H1 (cell line): Measurements from ENCODE around the gene PTRH1. TPM values are rescaled to one million over a fixed set of nuclear protein-coding genes. Genes with fewer than 3 reads are reported as not detected.

Source experiments
- CTCF ChIA-PET: fragments of 300-600 bp; sonication (Branson Sonifier 250); formaldehyde crosslinking; loops from one replicate; lab custom pipeline; 2021; ENCODE audit not compliant: partially characterized antibody; lab: Charles Lee
- POLR2A ChIA-PET: fragments of 300-600 bp; sonication (Branson Sonifier 250); formaldehyde crosslinking; loops from one replicate; lab custom pipeline; 2021; ENCODE audit warnings: inconsistent platforms; ENCODE audit not compliant: partially characterized antibody; lab: Charles Lee
- DNase-seq, 2 experiments: peaks; one replicate each; pipeline versions ENCODE4 v3.0.0 to v3.0.0-alpha.2; 2010 to 2022; ENCODE audit warnings: low spot score in 2 of 2, low read depth in 1 of 2, mixed read lengths in 1 of 2
- FAIRE-seq: peaks from 2 replicates; lab custom pipeline; 2011; peaks lifted over from hg19 to GRCh38; lab: Jason Lieb, UNC
- H2AFZ ChIP-seq: 2 replicates; pipeline ENCODE4 v1.8.1; 2012; ENCODE audit warnings: low read length, inconsistent platforms
- H2AK5ac ChIP-seq: 2 replicates; pipeline ENCODE4 v1.6.1; 2013; ENCODE audit warnings: low read depth, low read length
- H2BK120ac ChIP-seq: replicated peaks from 2 replicates; pipeline ENCODE3; 2013; ENCODE audit warnings: low read depth, low read length, inconsistent platforms
- H2BK12ac ChIP-seq: 2 replicates; pipeline ENCODE4 v1.6.1; 2013; ENCODE audit warnings: low read depth, low read length
- H2BK15ac ChIP-seq: 2 replicates; pipeline ENCODE4 v1.6.1; 2013; ENCODE audit warnings: low read length
- H2BK20ac ChIP-seq: 2 replicates; pipeline ENCODE4 v1.6.1; 2013; ENCODE audit warnings: low read length
- H2BK5ac ChIP-seq: 2 replicates; pipeline ENCODE4 v1.6.1; 2013; ENCODE audit warnings: low read depth, low read length
- H3K14ac ChIP-seq: 2 replicates; pipeline ENCODE4 v1.6.1; 2013; ENCODE audit warnings: inconsistent platforms; ENCODE audit not compliant: insufficient read length
- H3K18ac ChIP-seq: 2 replicates; pipeline ENCODE4 v1.6.1; 2013; ENCODE audit warnings: low read length; ENCODE audit errors: extremely low read depth
- H3K23ac ChIP-seq: 2 replicates; pipeline ENCODE4 v1.6.1; 2013; ENCODE audit warnings: inconsistent platforms; ENCODE audit not compliant: insufficient read length
- H3K23me2 ChIP-seq: 2 replicates; pipeline ENCODE4 v1.6.1; 2013; ENCODE audit warnings: low read depth, low read length
- H3K27ac ChIP-seq: 2 replicates; pipeline ENCODE4 v1.6.1; 2011; ENCODE audit warnings: low read depth, low read length, inconsistent platforms
- H3K27me3 ChIP-seq, 4 experiments: replicated peaks in 1 of 4; 1 replicate in 1 of 4; 2 replicates in 3 of 4; pipeline versions ENCODE4 v1.6.1 to v1.8.1; 2011 to 2013; ENCODE audit warnings: low read length in 3 of 4, mild to moderate bottlenecking in 3 of 4, inconsistent platforms in 2 of 4, mixed read lengths in 2 of 4, moderate library complexity in 1 of 4; ENCODE audit not compliant: control insufficient read depth in 3 of 4, insufficient read depth in 3 of 4; ENCODE audit errors: extremely low read depth in 1 of 4
- H3K36me3 ChIP-seq, 4 experiments: 2 replicates each; pipeline versions ENCODE4 v1.6.1 to v1.8.1; 2011 to 2013; ENCODE audit warnings: mild to moderate bottlenecking in 4 of 4, low read length in 3 of 4, moderate library complexity in 2 of 4, control low read depth in 1 of 4, inconsistent platforms in 1 of 4; ENCODE audit not compliant: insufficient read depth in 4 of 4, control insufficient read depth in 2 of 4
- H3K4ac ChIP-seq: replicated peaks from 2 replicates; pipeline ENCODE3; 2013; ENCODE audit warnings: low read length, low read depth, mixed read lengths, inconsistent platforms; ENCODE audit not compliant: insufficient read length
- H3K4me1 ChIP-seq, 4 experiments: replicated peaks in 1 of 4; 1 replicate in 1 of 4; 2 replicates in 3 of 4; pipeline versions ENCODE4 v1.6.1 to v1.8.1; 2011 to 2013; ENCODE audit warnings: low read length in 3 of 4, inconsistent platforms in 2 of 4, mixed read lengths in 1 of 4; ENCODE audit not compliant: insufficient read depth in 4 of 4, control insufficient read depth in 3 of 4
- H3K4me2 ChIP-seq, 2 experiments: 2 replicates each; pipeline versions ENCODE4 v1.6.1 to v1.8.1; 2011 to 2013; ENCODE audit warnings: low read depth in 2 of 2, low read length in 2 of 2, control low read depth in 1 of 2, inconsistent platforms in 1 of 2, mild to moderate bottlenecking in 1 of 2; ENCODE audit not compliant: insufficient read depth in 1 of 2
- H3K4me3 ChIP-seq, 4 experiments: fragments of 200-600, 300-600 bp in 1 of 4; sonication (generic), shearing (Covaris generic), sonication (Bioruptor Twin) in 1 of 4; 2 replicates each; pipeline versions ENCODE4 v1.5.1 to v1.8.1; 2011 to 2016; ENCODE audit warnings: low read length in 4 of 4, low read depth in 3 of 4, control low read depth in 2 of 4, inconsistent platforms in 2 of 4, mild to moderate bottlenecking in 2 of 4, mixed read lengths in 1 of 4, moderate library complexity in 1 of 4; ENCODE audit not compliant: insufficient read depth in 2 of 4; ENCODE audit errors: extremely low read depth in 1 of 4
- H3K56ac ChIP-seq: replicated peaks from 2 replicates; pipeline ENCODE3; 2013; ENCODE audit warnings: low read depth, mild to moderate bottlenecking, mixed read lengths, low read length, inconsistent platforms; ENCODE audit not compliant: insufficient read length
- H3K79me1 ChIP-seq: 2 replicates; pipeline ENCODE4 v1.6.1; 2013; ENCODE audit warnings: low read depth, low read length, control low read depth
- H3K79me2 ChIP-seq, 2 experiments: 2 replicates each; pipeline versions ENCODE4 v1.6.1 to v1.8.1; 2012 to 2013; ENCODE audit warnings: low read length in 2 of 2, mild to moderate bottlenecking in 2 of 2, inconsistent platforms in 1 of 2; ENCODE audit not compliant: insufficient read depth in 2 of 2, control insufficient read depth in 1 of 2
- H3K9ac ChIP-seq, 4 experiments: replicated peaks in 1 of 4; 1 replicate in 1 of 4; 2 replicates in 3 of 4; pipeline versions ENCODE4 v1.6.1 to v1.8.1; 2011 to 2013; ENCODE audit warnings: low read depth in 3 of 4, low read length in 3 of 4, control low read depth in 2 of 4, mild to moderate bottlenecking in 2 of 4, moderate library complexity in 2 of 4, inconsistent platforms in 1 of 4; ENCODE audit errors: extremely low read depth in 1 of 4
- H3K9me3 ChIP-seq, 2 experiments: 2 replicates each; pipeline versions ENCODE4 v1.6.1 to v1.8.1; 2012 to 2013; ENCODE audit warnings: mild to moderate bottlenecking in 2 of 2, moderate library complexity in 2 of 2, control low read depth in 1 of 2, inconsistent platforms in 1 of 2, low read depth in 1 of 2, low read length in 1 of 2, mixed read lengths in 1 of 2; ENCODE audit not compliant: insufficient read depth in 2 of 2
- H4K20me1 ChIP-seq, 2 experiments: replicated peaks in 1 of 2; 2 replicates each; pipeline versions ENCODE3 to v1.8.1; 2011 to 2013; ENCODE audit warnings: inconsistent platforms in 2 of 2, low read length in 2 of 2, mild to moderate bottlenecking in 1 of 2; ENCODE audit not compliant: insufficient read depth in 2 of 2, control insufficient read depth in 1 of 2
- H4K5ac ChIP-seq: 2 replicates; pipeline ENCODE4 v1.6.1; 2013; ENCODE audit warnings: low read length, low read depth, mixed read lengths, inconsistent platforms; ENCODE audit not compliant: insufficient read length
- H4K8ac ChIP-seq: 2 replicates; pipeline ENCODE4 v1.8.0; 2013; ENCODE audit warnings: mild to moderate bottlenecking, moderate library complexity, low read length, inconsistent platforms; ENCODE audit not compliant: insufficient read depth; ENCODE audit errors: extremely low read depth
- H4K91ac ChIP-seq: replicated peaks from 2 replicates; pipeline ENCODE3; 2013; ENCODE audit warnings: low read length, mixed read lengths, inconsistent platforms; ENCODE audit not compliant: insufficient read length
- CEBPB ChIP-seq: IDR thresholded peaks from 2 replicates; pipeline ENCODE4 v1.6.1; 2012; ENCODE audit warnings: low read depth, low read length
- SRF ChIP-seq: IDR thresholded peaks from 2 replicates; pipeline ENCODE4 v1.6.1; 2011; ENCODE audit warnings: mild to moderate bottlenecking, low read depth, low read length, moderate library complexity
- WGBS, 2 experiments: shearing (Covaris generic) in 1 of 2; methylation state at CpG; one replicate each; pipeline versions ENCODE4 v1.1.6 to v1.1.7; 2013 to 2015; ENCODE audit warnings: low lambda C conversion rate in 2 of 2, mixed read lengths in 2 of 2, inconsistent platforms in 1 of 2, low coverage in 1 of 2, missing lambda C conversion rate in 1 of 2; ENCODE audit not compliant: insufficient replicate concordance in 2 of 2, insufficient coverage in 1 of 2, insufficient read length in 1 of 2; ENCODE audit errors: extremely low coverage in 1 of 2, missing lambda C conversion rate in 1 of 2; 5-methylcytosine and 5-hydroxymethylcytosine counted together
- polyA plus RNA-seq, 7 experiments: library from polyadenylated mRNA; depleted of rRNA in 3 of 7; stranded (reverse) in 5 of 7; unstranded in 2 of 7; fragments of >200 nt in 5 of 7; fragments of 200-250 nt in 2 of 7; gene quantifications; 1 replicate in 5 of 7; 2 replicates in 1 of 7; 4 replicates in 1 of 7; pipeline versions ENCODE4 v1.2.1 to v1.2.3, GENCODE V29; 2011 to 2013; ENCODE audit warnings: missing spikeins in 2 of 7, mixed read lengths in 2 of 7
- total RNA-seq: library from RNA; stranded (reverse); fragmentation: NEBNext Ultra II Directional; extraction: Animal tissue kit (Norgen Biotek cat#: 25700); gene quantifications from 2 replicates; pipeline ENCODE4 v1.2.1, GENCODE V29; 2021

The PTRH1 gene
- total and polyA plus RNA-seq, 2 of the 8 experiments (the other 6 are each of a cell fraction or from before 2014, with no cell fraction given): 11.1 to 19.8 TPM

DNA sequence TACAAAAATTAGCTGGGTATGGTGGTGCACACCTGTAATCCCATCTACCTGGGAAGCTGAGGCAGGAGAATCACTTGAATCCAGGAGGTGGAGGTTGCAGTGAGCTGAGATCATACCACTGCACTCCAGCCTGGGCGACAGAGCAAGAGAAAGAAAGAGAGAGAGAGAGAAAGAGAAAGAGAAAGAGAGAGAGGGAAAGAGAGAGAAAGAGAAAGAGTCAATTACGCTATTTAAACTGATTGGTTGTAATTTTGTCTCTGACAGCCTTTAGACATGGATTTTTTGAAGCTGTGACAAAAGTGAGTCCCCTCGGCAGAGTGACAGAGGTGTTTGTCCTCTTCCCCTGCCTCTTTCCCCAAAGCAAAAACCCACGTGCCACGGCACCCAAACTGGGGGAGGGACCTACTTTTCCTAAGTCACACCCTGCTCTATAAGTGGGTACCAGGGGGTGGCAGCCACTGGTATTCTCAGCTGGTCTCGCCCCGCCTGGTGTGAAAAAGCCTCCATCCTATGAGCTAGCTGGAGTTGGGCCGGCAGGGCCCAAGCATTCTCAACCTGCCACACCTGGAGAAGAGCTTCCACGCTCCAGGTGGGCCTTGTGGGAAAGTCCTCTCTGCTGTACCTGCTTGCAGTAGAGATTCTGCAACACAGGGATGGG, 12.0 kb downstream of the PTRH1 start:
- Histone ChIP-seq H3K56ac (no peak overlapping the region), H3K23me2 (0 out of 2 replicates have a peak, but pooled peaks cover 1% of the 10 kb centered on the region), H3K4me2 (no peak overlapping the region), H3K27me3 (no peaks in the 10 kb centered on the region; a peak in 2 of 7 replicates), H2AK5ac (no peak overlapping the region), H3K23ac (no peak overlapping the region), H4K8ac (no peak overlapping the region), H2BK15ac (no peak overlapping the region), H2BK12ac (no peak overlapping the region), H3K9me3 (no peaks in the 10 kb centered on the region), H3K18ac (no peak overlapping the region), H2BK20ac (no peak overlapping the region), H2BK120ac (no peak overlapping the region), H3K4me1 (peaks cover 0 to 11% (median 5%) of the 10 kb centered on the region in 4 experiments; a peak in 5 of 7 replicates), H3K79me1 (no peaks in the 10 kb centered on the region), H3K9ac (no peak overlapping the region), H3K79me2 (no peaks in the 10 kb centered on the region), H4K5ac (no peak overlapping the region), H2BK5ac (no peak overlapping the region), H3K4me3 (no peak overlapping the region), H3K27ac (no peak overlapping the region), H3K14ac (no peak overlapping the region), H2AFZ (no peak overlapping the region), H3K36me3 (no peaks in the 10 kb centered on the region), H3K4ac (no peak overlapping the region), H4K20me1 (no peaks in the 10 kb centered on the region), H4K91ac (no peak overlapping the region)
- WGBS, 2 experiments: 79% methylated on average over 9 of the region's 9 CpGs; no CpG with 5 or more reads in 1 of the 2 experiments
- ChIA-PET POLR2A (interaction anchor here (1.3 kb wide), 1 partner anchor 9 kb away, joined by 3 read pairs; no protein-coding TSS in a partner anchor), CTCF (interaction anchor here (0.6 to 1.9 kb wide), 9 partner anchors 9 to 199 kb away, joined by 3 to 5 read pairs (median 4); partner anchors contain the start of gene TOR2A)
- FAIRE-seq (no peak), DNase-seq (no peak)
- TF ChIP-seq CEBPB: no peak
- TF ChIP-seq SRF: no peak
